H9 (cell line): ENCODE measurements around the gene CUBN. TPM values are rescaled to one million over a fixed set of nuclear protein-coding genes. Genes with fewer than 3 reads are reported as not detected.

Experiments used
- DNase-seq: peaks from one replicate; pipeline ENCODE4 v3.0.0-alpha.2; 2017
- H2AFZ ChIP-seq: one replicate; pipeline ENCODE4 v1.6.1; 2013; ENCODE audit warnings: mild to moderate bottlenecking, low read length, control low read depth, moderate library complexity
- H2AK5ac ChIP-seq: 2 replicates; pipeline ENCODE4 v1.6.1; 2013; ENCODE audit warnings: low read length, control low read depth, mixed read lengths; ENCODE audit not compliant: insufficient read length
- H2BK120ac ChIP-seq: one replicate; pipeline ENCODE4 v1.6.1; 2013; ENCODE audit warnings: low read depth, mild to moderate bottlenecking, low read length, control low read depth, inconsistent platforms; ENCODE audit not compliant: poor library complexity, severe bottlenecking
- H2BK12ac ChIP-seq: 2 replicates; pipeline ENCODE4 v1.6.1; 2013; ENCODE audit warnings: low read length, control low read depth, mixed read lengths, low read depth; ENCODE audit not compliant: insufficient read length
- H2BK15ac ChIP-seq: 2 replicates; pipeline ENCODE4 v1.6.1; 2013; ENCODE audit warnings: low read depth, low read length, control low read depth
- H2BK20ac ChIP-seq: one replicate; pipeline ENCODE4 v1.6.1; 2013; ENCODE audit warnings: low read depth, mild to moderate bottlenecking, low read length, control low read depth, inconsistent platforms; ENCODE audit not compliant: poor library complexity, severe bottlenecking
- H2BK5ac ChIP-seq: 2 replicates; pipeline ENCODE4 v1.6.1; 2013; ENCODE audit warnings: low read length, control low read depth, mixed read lengths; ENCODE audit not compliant: insufficient read length
- H3K14ac ChIP-seq: 2 replicates; pipeline ENCODE4 v1.6.1; 2013; ENCODE audit warnings: low read length, control low read depth; ENCODE audit not compliant: insufficient read depth
- H3K18ac ChIP-seq: 2 replicates; pipeline ENCODE4 v1.6.1; 2013; ENCODE audit warnings: low read depth, mild to moderate bottlenecking, mixed read lengths, low read length, control low read depth; ENCODE audit not compliant: insufficient read length
- H3K23ac ChIP-seq: 2 replicates; pipeline ENCODE4 v1.6.1; 2013; ENCODE audit warnings: low read length, control low read depth, mixed read lengths, low read depth; ENCODE audit not compliant: insufficient read length
- H3K23me2 ChIP-seq: 2 replicates; pipeline ENCODE4 v1.6.1; 2013; ENCODE audit warnings: low read depth, mild to moderate bottlenecking, mixed read lengths, low read length, control low read depth; ENCODE audit not compliant: insufficient read length, poor library complexity, severe bottlenecking
- H3K27ac ChIP-seq: 2 replicates; pipeline ENCODE4 v1.5.1; 2013; ENCODE audit warnings: low read length, control low read depth, mixed read lengths, low read depth; ENCODE audit not compliant: insufficient read length
- H3K27me3 ChIP-seq: 2 replicates; pipeline ENCODE4 v1.6.1; 2013; ENCODE audit warnings: low read length, control low read depth, inconsistent platforms; ENCODE audit not compliant: insufficient read depth
- H3K4ac ChIP-seq: 2 replicates; pipeline ENCODE4 v1.6.1; 2013; ENCODE audit warnings: low read depth, mild to moderate bottlenecking, control low read depth, inconsistent platforms, low read length, moderate library complexity
- H3K4me1 ChIP-seq: 2 replicates; pipeline ENCODE4 v1.6.1; 2013; ENCODE audit warnings: low read length, control low read depth, inconsistent platforms; ENCODE audit not compliant: insufficient read depth
- H3K4me2 ChIP-seq: 2 replicates; pipeline ENCODE4 v1.6.1; 2013; ENCODE audit warnings: low read length, control low read depth, mixed read lengths; ENCODE audit not compliant: insufficient read length, insufficient read depth
- H3K56ac ChIP-seq: 2 replicates; pipeline ENCODE4 v1.6.1; 2013; ENCODE audit warnings: low read depth, mild to moderate bottlenecking, mixed read lengths, low read length, control low read depth; ENCODE audit not compliant: insufficient read length
- H3K79me1 ChIP-seq: 2 replicates; pipeline ENCODE4 v1.6.1; 2013; ENCODE audit warnings: low read depth, mild to moderate bottlenecking, moderate library complexity, low read length, control low read depth, inconsistent platforms; ENCODE audit not compliant: insufficient read depth, poor library complexity, severe bottlenecking
- H3K79me2 ChIP-seq: 2 replicates; pipeline ENCODE4 v1.6.1; 2013; ENCODE audit warnings: low read length, control low read depth, inconsistent platforms; ENCODE audit not compliant: insufficient read depth
- H3K9ac ChIP-seq: 2 replicates; pipeline ENCODE4 v1.6.1; 2013; ENCODE audit warnings: low read length, control low read depth, mixed read lengths; ENCODE audit not compliant: insufficient read length; ENCODE audit errors: extremely low read depth
- H3K9me3 ChIP-seq: one replicate; pipeline ENCODE4 v1.6.1; 2013; ENCODE audit warnings: low read depth, low read length, inconsistent platforms; ENCODE audit not compliant: control insufficient read depth
- H3T11ph ChIP-seq: one replicate; pipeline ENCODE4 v1.6.1; 2013; ENCODE audit warnings: mild to moderate bottlenecking, low read length, control low read depth, inconsistent platforms
- H4K20me1 ChIP-seq: one replicate; pipeline ENCODE4 v1.6.1; 2013; ENCODE audit not compliant: control insufficient read depth, insufficient read length, insufficient read depth
- H4K5ac ChIP-seq: 2 replicates; pipeline ENCODE4 v1.6.1; 2013; ENCODE audit warnings: low read depth, mild to moderate bottlenecking, mixed read lengths, low read length, control low read depth; ENCODE audit not compliant: insufficient read length
- H4K8ac ChIP-seq: replicated peaks from 2 replicates; pipeline ENCODE4 v1.6.1; 2013; ENCODE audit warnings: low read length, control low read depth, mixed read lengths, low read depth; ENCODE audit not compliant: insufficient read length
- H4K91ac ChIP-seq: 2 replicates; pipeline ENCODE4 v1.6.1; 2013; ENCODE audit warnings: low read depth, mild to moderate bottlenecking, moderate library complexity, mixed read lengths, low read length, control low read depth; ENCODE audit not compliant: insufficient read length
- H3K27ac Mint-ChIP-seq, 3 experiments: 2 replicates in 2 of 3; 3 replicates in 1 of 3; pipeline ENCODE4 v1.8.0; 2020 to 2021; ENCODE audit warnings: mixed read lengths in 3 of 3, mild to moderate bottlenecking in 1 of 3, moderate library complexity in 1 of 3
- H3K27me3 Mint-ChIP-seq: 2 replicates; pipeline ENCODE4 v1.8.0; 2021; ENCODE audit warnings: low read depth, mild to moderate bottlenecking, moderate library complexity, mixed read lengths
- H3K36me3 Mint-ChIP-seq, 3 experiments: 2 replicates in 2 of 3; 3 replicates in 1 of 3; pipeline ENCODE4 v1.8.0; 2020 to 2021; ENCODE audit warnings: low read depth in 3 of 3, mixed read lengths in 3 of 3; ENCODE audit not compliant: insufficient read depth in 1 of 3
- H3K4me1 Mint-ChIP-seq, 2 experiments: 2 replicates each; pipeline ENCODE4 v1.8.0; 2020; ENCODE audit warnings: mixed read lengths in 2 of 2
- H3K4me3 Mint-ChIP-seq, 2 experiments: 2 replicates in 1 of 2; 3 replicates in 1 of 2; pipeline ENCODE4 v1.8.0; 2020 to 2021; ENCODE audit warnings: mild to moderate bottlenecking in 2 of 2, mixed read lengths in 2 of 2, moderate library complexity in 1 of 2
- H3K9me3 Mint-ChIP-seq, 2 experiments: 2 replicates in 1 of 2; 3 replicates in 1 of 2; pipeline ENCODE4 v1.8.0; 2020; ENCODE audit warnings: mild to moderate bottlenecking in 2 of 2, mixed read lengths in 2 of 2, moderate library complexity in 1 of 2
- WGBS: extraction: QIAGEN DNeasy Blood & Tissue Kit; methylation state at CpG from one replicate; pipeline ENCODE4 v1.1.7; 2013; ENCODE audit warnings: missing lambda C conversion rate, low lambda C conversion rate, mixed read lengths; ENCODE audit not compliant: insufficient read length; ENCODE audit errors: extremely low coverage; 5-methylcytosine and 5-hydroxymethylcytosine counted together
- total RNA-seq: library from RNA; stranded (reverse); gene quantifications from 2 replicates; pipeline ENCODE4 v1.2.1, GENCODE V29; 2021
- TF ChIP-seq, protein P1 (sequence below): fragments of 200-600 bp; sonication (generic); conservative IDR thresholded peaks from 3 replicates; pipeline ENCODE4 v1.8.0; 2021; ENCODE audit warnings: antibody characterized with exemption, mild to moderate bottlenecking

The CUBN gene
- total RNA-seq, 1 experiment from 2014 or later: 0.26 TPM

DNA sequence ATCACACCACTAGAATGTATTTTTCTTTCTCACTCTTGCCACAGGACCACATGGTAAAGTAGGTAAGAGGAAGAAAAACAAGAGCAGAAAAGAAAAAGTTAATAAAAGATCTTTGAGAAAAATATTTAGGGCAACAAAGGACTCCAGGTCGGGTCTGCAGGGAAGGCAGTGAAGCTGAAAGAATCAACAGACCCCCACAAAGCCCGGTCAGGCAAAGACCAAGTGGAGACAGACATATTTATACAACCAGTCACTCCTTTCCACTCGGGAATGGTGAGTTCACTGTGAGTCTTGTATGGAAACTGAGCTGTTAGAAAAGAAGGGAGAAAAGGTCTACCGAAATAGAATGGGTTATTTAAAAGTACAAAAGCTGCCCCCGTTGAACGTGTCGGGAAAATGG is 340.4 kb downstream of the CUBN start:
- DNase-seq: no peak
- Mint-ChIP-seq H3K4me3 (no peak overlapping the region), H3K36me3 (peaks cover 7 to 20% (median 10%) of the 10 kb centered on the region in 3 experiments), H3K9me3 (peaks cover under 1 to 5% of the 10 kb centered on the region in 2 experiments; a peak in 2 of 5 replicates), H3K27ac (no peak overlapping the region), H3K27me3 (no peaks in the 10 kb centered on the region), H3K4me1 (no peaks in the 10 kb centered on the region)
- H2BK5ac ChIP-seq: no peak overlapping the region
- no peaks in the 10 kb centered on the region for H3K79me1 ChIP-seq
- no peak overlapping the region for H3K4me2 ChIP-seq
- no peak overlapping the region for H3K4ac ChIP-seq
- H4K91ac ChIP-seq: no peak overlapping the region
- H2BK20ac ChIP-seq: no peak overlapping the region
- no peak overlapping the region for H3K14ac ChIP-seq
- TF ChIP-seq, protein P1, sequence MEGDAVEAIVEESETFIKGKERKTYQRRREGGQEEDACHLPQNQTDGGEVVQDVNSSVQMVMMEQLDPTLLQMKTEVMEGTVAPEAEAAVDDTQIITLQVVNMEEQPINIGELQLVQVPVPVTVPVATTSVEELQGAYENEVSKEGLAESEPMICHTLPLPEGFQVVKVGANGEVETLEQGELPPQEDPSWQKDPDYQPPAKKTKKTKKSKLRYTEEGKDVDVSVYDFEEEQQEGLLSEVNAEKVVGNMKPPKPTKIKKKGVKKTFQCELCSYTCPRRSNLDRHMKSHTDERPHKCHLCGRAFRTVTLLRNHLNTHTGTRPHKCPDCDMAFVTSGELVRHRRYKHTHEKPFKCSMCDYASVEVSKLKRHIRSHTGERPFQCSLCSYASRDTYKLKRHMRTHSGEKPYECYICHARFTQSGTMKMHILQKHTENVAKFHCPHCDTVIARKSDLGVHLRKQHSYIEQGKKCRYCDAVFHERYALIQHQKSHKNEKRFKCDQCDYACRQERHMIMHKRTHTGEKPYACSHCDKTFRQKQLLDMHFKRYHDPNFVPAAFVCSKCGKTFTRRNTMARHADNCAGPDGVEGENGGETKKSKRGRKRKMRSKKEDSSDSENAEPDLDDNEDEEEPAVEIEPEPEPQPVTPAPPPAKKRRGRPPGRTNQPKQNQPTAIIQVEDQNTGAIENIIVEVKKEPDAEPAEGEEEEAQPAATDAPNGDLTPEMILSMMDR: no peak
- no peak overlapping the region for H4K5ac ChIP-seq
- no peak overlapping the region for H4K8ac ChIP-seq
- H4K20me1 ChIP-seq: no peaks in the 10 kb centered on the region
- no peak overlapping the region for H3K27ac ChIP-seq
- 0 out of 2 replicates have a peak, but pooled peaks cover 2% of the 10 kb centered on the region for H3K79me2 ChIP-seq
- H2BK120ac ChIP-seq: no peak overlapping the region
- no CpG with 5 or more reads among the region's 7 CpGs for WGBS
- H3K23me2 ChIP-seq: no peaks in the 10 kb centered on the region
- no peaks in the 10 kb centered on the region for H3K27me3 ChIP-seq
- no peak overlapping the region for H3K23ac ChIP-seq
- no peaks in the 10 kb centered on the region for H3K4me1 ChIP-seq
- no peak overlapping the region for H2AK5ac ChIP-seq
- no peak overlapping the region for H3K56ac ChIP-seq
- H3K9me3 ChIP-seq: no peaks in the 10 kb centered on the region
- no peak overlapping the region for H3K18ac ChIP-seq
- H2BK15ac ChIP-seq: no peak overlapping the region
- no peak overlapping the region for H3T11ph ChIP-seq
- no peak overlapping the region for H2BK12ac ChIP-seq
- no peak overlapping the region for H3K9ac ChIP-seq
- no peak overlapping the region for H2AFZ ChIP-seq
